A204.1 (cell line): ENCODE results near the gene FOSL2.
A peak's percentile ranks its signal among the peaks of the same experiment; 100 is the strongest.

Experiments used
- FAIRE-seq: peaks from 2 replicates; lab custom pipeline; 2012; peaks lifted over from hg19 to GRCh38; lab: Jason Lieb, UNC

FOSL2 gene

GRCh38 chr2:28392297-28393113, at the start of gene FOSL2:
TSS of gene FOSL2 (plus strand) at chr2:28392858. CDS start at chr2:28393721, 863 bp downstream.
- peak; percentile 51 for FAIRE-seq

DNA sequence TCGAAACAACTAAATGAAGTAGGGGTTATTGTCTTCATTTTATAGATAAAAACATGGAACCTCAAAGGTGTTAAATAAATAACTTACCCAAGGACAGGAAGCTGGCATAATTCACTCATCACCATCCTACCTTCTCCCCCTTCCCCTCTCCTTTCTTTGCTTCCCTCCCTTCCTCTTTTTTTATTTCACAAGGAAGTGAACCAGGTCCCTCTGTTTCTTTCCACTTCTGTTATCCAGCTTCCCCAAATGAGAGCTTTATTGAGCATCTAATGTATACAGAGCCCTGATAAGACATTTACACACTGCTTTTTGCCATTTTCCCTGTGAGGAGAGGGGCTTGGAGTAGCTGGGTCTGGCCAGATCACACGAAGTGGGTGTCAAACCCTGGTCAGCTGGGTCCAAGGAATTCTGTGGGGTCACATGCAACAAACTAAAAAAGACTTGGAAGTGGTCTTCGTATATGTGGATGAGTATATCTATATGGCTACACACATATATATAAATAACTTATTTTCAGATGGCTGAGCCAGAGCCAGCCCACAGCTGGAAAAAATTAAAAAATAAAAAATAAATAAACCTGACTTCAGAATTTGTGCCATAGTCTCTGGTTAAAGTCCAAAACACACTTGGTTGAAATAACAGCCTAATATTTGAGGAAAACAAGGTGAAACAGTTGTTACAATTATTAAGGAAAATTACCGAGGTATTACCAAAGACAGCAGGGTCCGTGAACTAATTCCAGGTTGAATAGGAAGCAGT, 49.3 kb upstream of the FOSL2 start:
- FAIRE-seq = no peak

DNA sequence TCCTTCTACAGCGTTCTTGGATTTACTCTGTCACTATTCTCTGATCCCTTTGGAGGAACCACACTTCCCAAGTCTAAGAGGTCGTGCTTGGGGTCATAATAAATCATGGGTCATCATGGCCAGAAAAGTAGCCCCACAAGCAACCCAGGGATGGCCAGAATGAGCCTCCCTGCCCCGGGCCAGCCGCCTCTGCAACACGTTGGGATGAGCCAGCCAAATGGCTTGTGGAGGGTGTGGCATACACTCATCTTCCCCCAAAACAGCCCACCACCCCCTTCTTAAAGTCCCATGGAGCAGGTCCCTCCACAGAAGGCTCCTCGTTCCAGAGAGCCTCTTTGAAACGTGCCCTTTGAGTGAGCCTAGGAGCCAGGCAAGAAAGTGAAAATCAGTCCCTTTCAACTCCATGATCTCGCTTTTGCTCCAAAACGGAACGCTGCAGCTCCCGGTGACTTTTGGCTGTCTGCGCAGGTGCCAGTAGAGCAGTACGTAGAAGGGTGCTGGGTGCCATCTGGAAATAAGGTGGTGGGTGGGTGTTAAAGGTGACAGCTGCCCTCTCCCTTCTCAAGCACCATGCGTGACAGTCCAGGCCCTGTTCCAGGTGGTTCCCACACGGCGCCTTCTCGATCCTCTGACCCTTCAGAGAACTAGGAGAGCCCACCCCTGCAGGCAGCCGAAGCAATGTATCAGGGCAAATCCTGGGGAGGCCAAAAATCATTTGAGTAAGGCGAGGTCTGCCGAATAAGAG, 48.5 kb upstream of the FOSL2 start:
- no peak for FAIRE-seq

- FAIRE-seq = no peak
These were observed 47.8 kb upstream of the FOSL2 start for GRCh38 chr2:28344756-28345373.

GRCh38 chr2:28345619-28346018, 47.0 kb upstream of the FOSL2 start:
- no peak for FAIRE-seq

GRCh38 chr2:28346587-28346986, 46.1 kb upstream of the FOSL2 start:
- no peak for FAIRE-seq

DNA sequence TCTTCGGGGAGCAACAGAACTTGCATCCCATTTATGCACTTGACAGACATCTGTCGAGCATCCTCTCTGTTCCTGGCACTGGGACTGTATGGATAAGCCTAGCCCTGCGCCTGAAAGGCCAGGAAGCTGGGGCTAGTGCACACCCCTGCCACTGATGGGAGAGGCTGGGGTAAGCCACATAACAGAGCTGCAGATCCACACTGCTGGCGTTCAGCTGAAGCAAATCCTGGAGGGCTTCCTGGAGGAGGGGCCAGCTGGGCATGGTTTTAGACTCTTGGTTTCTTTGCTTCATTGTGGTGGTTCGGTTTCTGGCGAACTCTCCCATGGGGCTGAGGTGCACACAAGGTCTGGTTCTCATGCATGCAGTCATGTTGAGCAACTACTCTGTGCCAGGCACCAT, 45.5 kb upstream of the FOSL2 start:
- FAIRE-seq = no peak

DNA sequence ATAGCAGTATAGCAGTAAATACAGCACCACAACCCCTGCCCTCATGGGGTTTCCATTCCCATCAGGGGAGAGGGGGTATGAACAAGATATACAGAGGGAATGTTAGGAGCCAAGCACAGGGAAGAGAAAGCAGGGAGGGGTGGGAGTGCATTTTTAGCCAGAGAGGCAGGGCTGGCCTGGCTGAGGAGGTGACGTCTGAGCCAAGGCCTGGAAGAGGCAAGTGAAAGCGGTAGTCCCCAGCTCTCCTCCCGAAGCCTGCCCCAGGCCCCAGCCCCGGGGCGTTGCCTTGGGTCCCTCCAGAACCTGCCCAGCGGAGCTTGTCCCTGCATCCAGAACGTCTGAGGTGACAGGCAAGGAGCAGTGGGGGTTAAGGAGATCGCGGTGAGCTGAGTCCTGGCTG, 45.1 kb upstream of the FOSL2 start:
- no peak for FAIRE-seq

DNA sequence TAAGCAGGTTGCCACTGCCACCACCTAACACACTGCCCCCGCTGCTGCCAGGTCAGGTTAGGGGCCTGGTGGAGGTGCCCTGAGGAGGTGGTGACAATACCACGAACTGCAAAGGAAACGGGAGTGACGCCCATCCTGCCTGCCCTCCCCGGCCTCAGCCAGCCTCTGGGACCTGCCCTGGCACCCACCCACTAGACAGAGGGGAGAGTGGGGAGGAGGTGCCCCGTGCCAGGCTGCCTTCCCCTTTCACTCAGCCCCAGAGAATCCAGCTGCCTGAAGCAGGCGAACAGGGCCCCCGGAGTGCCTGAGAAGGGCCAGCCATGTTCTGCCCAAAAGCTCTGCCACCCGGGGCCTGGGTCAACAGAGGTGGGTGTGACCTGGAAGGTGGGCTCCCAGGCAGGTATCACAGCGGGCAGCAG, 44.5 kb upstream of the FOSL2 start:
- FAIRE-seq = no peak

GRCh38 chr2:28348921-28349320, 43.7 kb upstream of the FOSL2 start:
- FAIRE-seq = no peak

GRCh38 chr2:28349546-28350165, 43.0 kb upstream of the FOSL2 start:
- FAIRE-seq = no peak

- FAIRE-seq = no peak
These were observed 42.5 kb upstream of the FOSL2 start for GRCh38 chr2:28350196-28350595.

DNA sequence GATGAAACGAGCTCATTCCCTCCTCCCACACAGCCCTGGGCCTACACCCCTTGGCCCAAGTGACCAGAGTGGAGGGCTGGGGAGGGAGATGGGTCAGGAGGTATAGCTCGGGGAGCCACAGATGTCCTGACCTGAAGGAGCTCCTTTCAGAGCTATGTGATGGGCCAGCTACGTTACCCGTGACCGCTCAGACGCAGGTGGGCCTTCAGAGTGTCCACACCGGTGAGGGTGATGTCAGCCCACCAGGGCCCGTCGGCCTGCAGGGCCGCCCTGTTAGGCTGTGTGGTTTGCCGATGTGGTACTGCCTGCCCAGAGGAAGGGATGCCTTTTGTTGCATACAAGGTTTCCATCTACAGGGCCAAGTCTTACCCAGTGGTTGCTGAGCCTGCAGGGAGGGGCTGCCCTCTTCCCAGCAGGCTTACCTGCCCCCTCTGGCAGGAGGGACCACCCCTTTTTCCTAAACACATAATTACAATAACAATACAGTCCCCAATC, 41.8 kb upstream of the FOSL2 start:
- no peak for FAIRE-seq

DNA sequence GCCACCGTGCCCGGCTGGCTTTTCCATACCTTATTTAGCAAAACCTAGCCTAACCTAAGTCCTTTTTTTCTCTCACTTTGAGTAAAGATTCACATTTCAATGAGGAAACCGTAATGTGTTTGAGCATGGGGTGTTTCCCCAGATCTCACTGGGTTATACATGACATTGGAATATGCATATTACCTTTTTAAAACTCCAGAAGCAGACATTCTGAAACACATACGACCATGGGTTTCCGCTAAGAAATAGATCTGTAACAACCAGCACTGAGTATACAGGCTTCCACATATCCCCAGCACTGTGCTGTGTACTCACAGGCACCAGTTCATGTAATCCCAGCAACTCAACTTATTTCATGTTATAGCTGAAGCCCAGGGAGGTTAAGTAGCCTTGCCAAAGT, 41.0 kb upstream of the FOSL2 start:
- no peak for FAIRE-seq

GRCh38 chr2:28352104-28352503, 40.6 kb upstream of the FOSL2 start:
- no peak for FAIRE-seq

DNA sequence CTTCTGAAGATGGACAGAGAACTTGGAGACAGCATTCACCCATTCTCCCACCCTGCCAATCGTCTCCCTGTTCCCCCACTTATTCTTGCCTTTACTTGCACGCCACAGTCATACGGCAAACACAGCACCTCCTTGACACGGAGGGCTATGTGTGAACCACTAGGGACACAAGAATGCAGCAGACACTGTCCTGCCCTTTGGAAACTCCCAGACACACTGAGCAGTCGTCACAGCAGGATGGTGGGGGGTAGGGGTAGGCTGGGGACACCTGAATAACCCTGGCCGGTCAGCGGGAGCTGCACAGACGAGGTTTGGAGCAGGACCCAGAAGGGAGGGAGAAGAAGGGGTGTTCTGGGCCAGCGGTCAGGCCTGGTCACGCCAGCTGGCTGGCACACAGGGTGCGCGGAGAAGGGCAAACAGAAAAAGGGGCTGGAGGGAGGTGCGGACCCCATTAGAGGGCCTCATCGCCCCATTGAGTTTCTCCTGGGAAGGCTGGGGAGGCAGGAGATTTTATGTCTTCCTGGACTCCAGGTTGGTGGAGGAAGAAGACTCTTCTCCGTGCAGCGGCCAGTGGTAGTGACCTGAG, 40.0 kb upstream of the FOSL2 start:
- no peak for FAIRE-seq

DNA sequence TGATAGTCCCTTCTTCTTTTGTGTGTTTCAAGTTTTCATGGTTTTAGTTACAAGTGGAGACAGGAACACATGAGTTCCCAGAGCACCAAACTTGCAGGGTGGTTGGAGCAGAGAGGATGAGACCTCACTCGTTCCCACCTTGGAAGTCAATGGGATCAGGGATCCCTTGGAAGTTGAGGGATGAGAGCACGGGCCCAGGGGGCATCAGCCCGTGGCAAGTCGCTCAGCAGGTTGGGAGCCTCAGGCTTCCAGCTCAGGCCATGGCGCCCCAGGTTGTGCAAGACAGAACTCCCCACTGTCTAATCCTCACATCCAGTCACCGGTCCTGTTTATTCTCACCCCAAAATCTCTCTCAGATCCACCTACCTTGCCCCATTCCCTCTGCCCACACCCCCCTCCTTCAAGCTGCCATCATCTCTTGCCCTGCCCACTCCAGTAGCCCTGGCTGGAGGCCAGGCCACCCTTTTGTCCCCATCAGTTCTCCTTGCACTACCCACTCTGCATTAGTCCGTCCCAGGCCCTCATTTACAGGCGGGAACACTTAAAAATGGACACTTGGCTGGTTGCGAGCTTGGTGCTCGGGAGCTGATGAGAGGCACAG, 37.6 kb upstream of the FOSL2 start:
- no peak for FAIRE-seq

- FAIRE-seq = no peak
These were observed 37.0 kb upstream of the FOSL2 start for GRCh38 chr2:28355521-28356094.

- no peak for FAIRE-seq
These were observed 36.4 kb upstream of the FOSL2 start for GRCh38 chr2:28356095-28356911.

- FAIRE-seq = no peak
These were observed 35.6 kb upstream of the FOSL2 start for GRCh38 chr2:28357055-28357454.
